NB4 (cell line): ENCODE results near the gene TNFRSF18.

Source experiments
- POLR2A ChIP-seq: IDR thresholded peaks from 2 replicates; pipeline ENCODE4 v1.6.1; 2011; ENCODE audit warnings: mild to moderate bottlenecking; ENCODE audit not compliant: insufficient read length; ENCODE audit errors: extremely low read depth
- TF ChIP-seq, protein P1 (sequence below): IDR thresholded peaks from one replicate; pipeline ENCODE4 v1.5.1; 2012; ENCODE audit warnings: low read depth, low read length
- TF ChIP-seq, protein P2 (sequence below): IDR thresholded peaks from 2 replicates; pipeline ENCODE4 v1.6.1; 2011; ENCODE audit warnings: low read depth, low read length

DNA sequence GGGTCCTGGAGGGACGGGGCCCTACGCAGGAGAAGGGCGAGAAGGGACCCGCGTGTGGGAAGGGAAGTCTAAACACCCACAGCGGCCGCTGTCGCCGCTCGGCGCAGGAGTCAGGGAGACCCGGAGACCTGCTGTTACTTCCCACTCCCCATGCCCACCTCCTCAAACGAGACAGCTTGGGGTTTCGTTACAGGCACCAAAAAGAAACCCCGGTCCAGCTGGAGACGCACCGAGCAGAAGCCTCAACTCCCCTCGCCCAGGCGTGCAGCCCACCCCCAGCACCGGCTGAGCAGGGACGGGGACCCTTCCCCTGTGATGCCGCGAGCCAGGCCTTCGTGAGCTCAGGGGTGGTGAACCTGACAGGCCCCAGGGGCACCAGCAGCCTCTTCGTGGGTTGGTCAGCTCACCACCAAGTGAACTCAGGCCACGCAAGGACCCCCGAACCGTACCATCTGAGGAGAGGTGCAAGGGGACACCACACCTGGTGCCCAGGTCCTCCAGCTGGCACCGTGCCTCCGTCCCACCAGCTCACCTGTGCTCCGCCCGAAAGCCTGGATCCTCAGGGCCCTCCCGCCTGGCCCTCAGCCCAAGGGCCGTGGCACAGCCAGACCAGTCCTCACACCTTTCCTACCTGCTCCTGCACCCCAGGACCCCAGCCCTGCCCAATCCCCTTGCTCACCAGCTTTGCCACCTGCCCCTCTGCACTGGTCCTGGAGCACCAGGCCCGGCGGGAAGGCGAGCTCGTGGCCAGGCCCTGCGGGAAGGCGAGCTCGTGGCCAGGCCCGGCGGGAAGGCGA, 20.4 kb upstream of the TNFRSF18 start:
- TF ChIP-seq, protein P1, sequence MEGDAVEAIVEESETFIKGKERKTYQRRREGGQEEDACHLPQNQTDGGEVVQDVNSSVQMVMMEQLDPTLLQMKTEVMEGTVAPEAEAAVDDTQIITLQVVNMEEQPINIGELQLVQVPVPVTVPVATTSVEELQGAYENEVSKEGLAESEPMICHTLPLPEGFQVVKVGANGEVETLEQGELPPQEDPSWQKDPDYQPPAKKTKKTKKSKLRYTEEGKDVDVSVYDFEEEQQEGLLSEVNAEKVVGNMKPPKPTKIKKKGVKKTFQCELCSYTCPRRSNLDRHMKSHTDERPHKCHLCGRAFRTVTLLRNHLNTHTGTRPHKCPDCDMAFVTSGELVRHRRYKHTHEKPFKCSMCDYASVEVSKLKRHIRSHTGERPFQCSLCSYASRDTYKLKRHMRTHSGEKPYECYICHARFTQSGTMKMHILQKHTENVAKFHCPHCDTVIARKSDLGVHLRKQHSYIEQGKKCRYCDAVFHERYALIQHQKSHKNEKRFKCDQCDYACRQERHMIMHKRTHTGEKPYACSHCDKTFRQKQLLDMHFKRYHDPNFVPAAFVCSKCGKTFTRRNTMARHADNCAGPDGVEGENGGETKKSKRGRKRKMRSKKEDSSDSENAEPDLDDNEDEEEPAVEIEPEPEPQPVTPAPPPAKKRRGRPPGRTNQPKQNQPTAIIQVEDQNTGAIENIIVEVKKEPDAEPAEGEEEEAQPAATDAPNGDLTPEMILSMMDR: no peak
- TF ChIP-seq POLR2A: no peak
- TF ChIP-seq, protein P2, sequence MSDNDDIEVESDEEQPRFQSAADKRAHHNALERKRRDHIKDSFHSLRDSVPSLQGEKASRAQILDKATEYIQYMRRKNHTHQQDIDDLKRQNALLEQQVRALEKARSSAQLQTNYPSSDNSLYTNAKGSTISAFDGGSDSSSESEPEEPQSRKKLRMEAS: no peak
